ENCODE data around the gene NEUROG1.

GRCh38 chr5:135555530-135555929, 19.8 kb upstream of the NEUROG1 start:
- TF ChIP-seq CTCF (IDR thresholded peaks at IDR 0.05) (no peak), POLR2A (IDR thresholded peaks at IDR 0.05) (no peak)

Data from thyroid gland (tissue), 4 donors.